ENCODE results near the gene IL18.

DNA sequence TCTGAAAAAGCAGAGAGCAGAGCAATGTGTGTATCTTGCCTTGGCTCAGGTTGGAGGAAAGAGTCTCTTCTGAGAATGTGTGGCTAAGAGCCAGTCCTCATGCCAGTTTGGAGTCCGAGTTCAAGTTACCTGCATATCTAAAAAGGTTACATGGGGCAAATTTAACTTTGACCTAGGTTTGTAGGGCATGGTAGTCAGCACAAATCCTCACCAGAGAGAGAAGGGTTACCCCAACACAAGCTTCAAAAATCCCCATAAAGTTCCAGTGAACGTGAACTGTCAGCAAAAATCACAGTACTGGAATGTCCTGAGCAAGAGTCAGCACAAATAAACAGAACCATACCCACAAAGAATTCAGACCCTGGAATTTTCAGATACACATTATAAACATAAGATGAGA, 63.4 kb downstream of the IL18 start:
- TF ChIP-seq ETV6 (CRISPR knock-in tag; IDR thresholded peaks at IDR 0.05), result no peak
- TF ChIP-seq ZNF423 (CRISPR knock-in tag; IDR thresholded peaks at IDR 0.05), result no peak
- TF ChIP-seq ATF3 (CRISPR knock-in tag; conservative IDR thresholded peaks at IDR 0.05), result no peak
- TF ChIP-seq, protein P1, sequence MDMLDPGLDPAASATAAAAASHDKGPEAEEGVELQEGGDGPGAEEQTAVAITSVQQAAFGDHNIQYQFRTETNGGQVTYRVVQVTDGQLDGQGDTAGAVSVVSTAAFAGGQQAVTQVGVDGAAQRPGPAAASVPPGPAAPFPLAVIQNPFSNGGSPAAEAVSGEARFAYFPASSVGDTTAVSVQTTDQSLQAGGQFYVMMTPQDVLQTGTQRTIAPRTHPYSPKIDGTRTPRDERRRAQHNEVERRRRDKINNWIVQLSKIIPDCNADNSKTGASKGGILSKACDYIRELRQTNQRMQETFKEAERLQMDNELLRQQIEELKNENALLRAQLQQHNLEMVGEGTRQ (CRISPR knock-in tag; IDR thresholded peaks at IDR 0.05), result no peak
- no peak for TF ChIP-seq HMGA2 (CRISPR knock-in tag; IDR thresholded peaks at IDR 0.05)
- no peak for TF ChIP-seq CTCF (IDR thresholded peaks at IDR 0.05)
- TF ChIP-seq CREM (CRISPR knock-in tag; IDR thresholded peaks at IDR 0.05), result no peak
- TF ChIP-seq NR1H2 (CRISPR knock-in tag; IDR thresholded peaks at IDR 0.05), result no peak

Measured in WTC11 (cell line).